Stimulated activated CD4-positive, alpha-beta T cell treated with anti-CD3 and anti-CD28 coated beads, Interleukin-1b, Interleukin-23, amount 100 ng/mL, for 1 hour (primary cell): ENCODE data around the gene COX17.
"Not testable (repeated sequence)": the region's sequence is repeated elsewhere in the genome, so short reads cannot be mapped to it uniquely, and the experiment has no call there.

Experiments
- DNase-seq, 2 donors: peaks; one replicate each; pipeline ENCODE4 v3.0.0-alpha.2; 2020; ENCODE audit warnings: low read depth in 2 of 2

The COX17 gene

DNA sequence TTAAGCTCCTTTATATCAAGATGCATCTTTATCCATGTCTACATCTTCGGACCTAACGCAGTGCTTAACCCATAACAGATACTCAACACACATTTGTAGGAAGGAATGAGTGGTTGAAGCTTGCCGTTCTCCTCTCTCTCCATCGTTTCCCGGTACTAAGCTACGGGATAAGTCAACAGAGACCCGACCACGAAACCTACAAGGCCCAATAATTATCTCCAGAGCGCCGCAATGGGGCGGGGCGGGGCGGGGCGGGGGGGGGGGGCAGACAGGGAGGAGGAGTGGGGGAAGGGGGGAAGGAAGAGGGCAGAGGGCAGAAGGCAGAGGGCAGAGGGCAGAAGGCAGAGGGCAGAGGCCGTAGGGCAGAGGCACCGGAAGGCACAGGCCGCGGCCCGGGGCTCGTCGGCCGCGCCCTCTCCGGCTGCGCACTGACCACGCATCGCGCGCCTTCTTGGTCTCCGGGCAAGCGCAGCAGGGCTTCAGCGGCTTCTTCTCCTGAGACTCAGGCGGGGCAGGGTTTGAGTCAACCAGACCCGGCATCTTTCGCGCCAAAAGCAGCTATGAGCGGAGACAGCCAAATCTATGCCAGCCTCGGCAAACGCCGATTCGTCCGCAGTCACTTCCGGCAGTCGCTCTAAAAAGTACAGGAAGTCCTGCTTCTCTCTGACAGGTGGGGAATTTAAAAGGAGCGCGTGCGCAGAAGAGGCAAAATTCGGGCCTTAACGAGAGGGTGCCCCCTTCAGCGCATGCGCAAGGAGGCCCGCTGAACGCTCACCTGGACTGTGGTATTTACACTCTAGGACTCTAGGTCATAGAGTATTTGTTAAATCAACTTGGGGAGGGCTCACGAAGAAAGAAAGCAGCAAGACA is at the start of gene COX17:
Gene COX17 (minus strand): TSS at position 636 of the 870 bp plus-strand sequence. CDS start 96 bp downstream, at position 540.
- peak; percentile 84 to 92 for DNase-seq

DNA sequence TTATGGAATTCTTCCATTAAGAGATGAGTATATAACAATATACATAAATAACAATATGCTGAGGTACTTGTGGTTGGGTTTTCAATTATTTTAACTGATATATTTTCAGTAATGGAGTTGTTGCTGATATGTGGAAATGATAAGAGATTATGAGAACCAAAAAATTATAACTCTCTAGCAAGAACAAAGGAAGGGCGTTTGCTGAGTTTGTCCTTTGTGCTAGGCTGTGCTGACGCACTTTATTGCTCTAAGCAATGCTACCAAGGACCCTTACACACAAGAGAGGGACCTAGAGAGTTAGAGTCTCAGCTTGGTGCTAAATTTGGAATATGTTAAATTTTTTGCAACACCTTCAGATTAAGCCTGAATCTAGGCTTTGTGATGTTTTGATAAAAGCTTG is 49.7 kb upstream of the COX17 start:
- DNase-seq: no peak

DNA sequence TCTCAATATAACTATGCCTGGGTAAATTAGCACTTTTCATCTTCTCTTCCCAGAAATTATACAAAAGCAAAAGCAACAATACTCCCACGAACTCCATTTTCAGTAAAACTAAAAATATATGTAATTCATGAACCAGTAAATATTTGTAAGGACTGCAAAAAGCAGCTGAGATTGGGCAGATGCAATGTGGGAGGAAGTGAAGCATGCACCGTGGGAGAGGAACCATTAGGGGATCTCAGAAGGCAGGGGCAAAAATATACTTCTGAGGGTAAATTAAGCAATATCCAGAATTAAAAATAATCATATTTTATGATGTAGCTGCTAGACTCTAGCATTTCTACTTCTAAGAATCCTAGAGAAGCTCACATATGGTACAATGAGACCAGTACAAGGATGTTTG is 45.8 kb upstream of the COX17 start:
- no peak for DNase-seq

DNA sequence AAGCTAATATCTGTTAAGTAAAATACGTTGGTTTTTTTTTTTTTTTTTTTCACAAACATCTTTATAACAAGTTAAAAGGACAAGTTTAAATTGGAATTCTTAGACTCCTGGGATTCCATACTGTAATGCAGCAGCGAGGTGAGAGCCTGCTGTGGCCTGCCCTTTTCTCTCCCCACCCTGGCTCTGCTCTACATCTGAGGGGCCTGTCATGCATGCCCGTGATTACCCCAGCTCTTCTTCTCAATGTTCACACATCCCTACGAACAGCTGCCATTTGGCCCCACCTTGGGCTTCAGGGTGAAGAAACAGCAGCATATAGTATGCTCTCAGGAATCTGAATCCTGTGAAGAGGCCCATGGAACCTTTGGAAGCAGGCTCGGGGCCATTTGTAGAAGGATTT is 40.3 kb upstream of the COX17 start:
- no peak for DNase-seq

DNA sequence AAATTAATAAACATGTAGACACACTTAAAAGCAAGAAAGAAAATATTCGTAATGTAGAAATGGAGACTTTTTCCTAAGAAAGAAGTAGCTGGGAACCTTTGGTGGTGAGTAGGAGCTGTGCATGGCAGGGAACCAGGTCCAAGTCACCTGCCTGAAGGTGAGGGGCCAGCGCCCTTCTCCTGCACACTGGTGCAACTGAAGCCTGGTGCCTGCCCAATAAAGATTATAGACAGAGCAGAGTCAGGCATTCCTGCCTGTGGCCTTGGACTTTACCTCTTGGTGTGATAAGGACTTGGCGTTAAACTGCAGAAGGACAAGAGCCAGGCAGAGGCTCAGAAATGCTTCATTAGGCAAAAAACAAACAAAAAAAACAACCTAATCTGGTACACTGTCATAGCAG is 39.8 kb upstream of the COX17 start:
- no peak for DNase-seq

- no peak for DNase-seq
Measured at GRCh38 chr3:119715105-119715504, 37.9 kb upstream of the COX17 start.

DNA sequence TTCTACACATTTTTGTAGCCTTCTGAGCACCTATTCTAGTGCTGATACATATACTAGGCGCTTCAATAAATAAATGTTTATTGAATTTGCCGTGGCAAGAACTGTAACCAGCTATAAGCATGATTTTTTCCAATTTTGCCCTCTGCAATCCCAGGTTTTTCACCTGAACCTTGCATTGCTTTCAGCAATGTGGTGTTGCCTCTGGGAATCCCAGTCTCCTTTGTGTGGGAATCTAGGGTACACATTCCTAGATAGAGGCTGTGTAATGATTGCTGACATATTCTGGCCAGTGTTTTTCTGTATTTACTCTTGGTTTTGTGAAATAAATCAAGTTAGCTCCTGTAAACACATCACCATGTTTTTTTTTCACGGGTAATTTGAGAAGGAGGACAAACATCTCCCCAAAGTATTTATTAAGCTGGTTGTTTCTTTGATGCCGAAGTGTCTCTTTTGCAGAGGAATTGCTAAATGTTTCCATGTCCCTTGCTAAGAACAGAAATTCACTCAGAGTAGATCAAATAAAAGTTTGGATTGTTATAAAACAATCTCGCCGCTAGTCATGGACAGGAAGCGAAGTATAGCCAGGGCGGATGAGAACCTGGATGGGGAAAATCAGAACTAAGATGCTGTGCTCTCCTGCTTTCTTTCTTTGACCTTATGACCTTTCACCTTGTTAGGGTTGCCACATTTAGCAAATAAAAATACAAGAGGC is 26.8 kb upstream of the COX17 start:
- DNase-seq: no peak

DNA sequence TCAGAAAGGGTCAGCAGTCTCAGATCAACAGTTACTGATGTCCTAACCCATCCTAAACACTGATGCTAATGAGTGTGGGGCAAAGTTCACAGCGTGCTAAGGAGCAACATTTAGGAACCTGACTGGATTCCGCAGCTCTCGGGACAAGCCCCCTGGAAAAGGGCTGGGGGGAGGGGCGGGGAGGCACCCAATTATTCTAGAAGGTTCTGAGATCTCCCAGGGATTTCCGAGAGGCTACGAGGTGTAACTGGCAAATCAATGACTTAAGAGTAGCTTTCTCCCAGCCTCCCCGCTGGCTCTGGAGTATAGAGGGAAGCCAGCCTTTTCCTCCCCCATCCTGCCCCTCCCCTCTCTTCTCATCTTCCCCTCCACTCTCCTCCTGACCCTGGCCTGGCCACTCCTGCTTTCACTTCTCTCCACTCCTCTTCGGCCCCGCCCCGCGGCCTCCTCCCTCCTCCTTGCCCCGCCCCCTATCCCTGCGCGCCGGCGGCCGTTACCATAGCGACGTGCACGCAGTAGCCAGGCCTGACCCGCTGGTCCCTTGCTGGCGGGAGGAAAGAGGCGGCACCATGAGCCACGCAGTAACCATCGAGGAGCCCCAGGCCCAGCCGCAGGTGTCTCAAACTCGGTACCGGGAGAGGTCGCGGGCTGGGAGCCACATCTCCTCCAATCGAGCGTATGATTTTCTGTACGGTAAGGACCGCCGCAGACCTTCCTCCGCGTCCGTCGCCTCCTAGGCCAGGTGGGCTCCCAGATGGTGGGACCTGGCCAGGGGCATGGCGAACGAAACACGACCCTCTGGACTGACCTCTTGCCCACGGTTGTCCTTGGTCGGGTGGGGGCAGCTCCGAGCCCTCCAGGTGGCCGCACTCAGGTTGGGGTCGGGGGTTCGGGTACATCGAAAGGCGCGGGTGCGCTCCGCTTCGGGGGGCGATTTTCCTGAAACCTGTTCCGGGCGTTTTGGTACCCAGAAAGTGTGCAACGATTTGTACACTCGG is 25.6 kb upstream of the COX17 start, which contains the start of gene CFAP91:
Gene CFAP91 (plus strand): TSS at position 493 of the 998 bp plus-strand sequence. CDS start 77 bp downstream, at position 570.
- peak; percentile 26 to 54 for DNase-seq

- DNase-seq: no peak
Measured at GRCh38 chr3:119700920-119701734, 23.9 kb upstream of the COX17 start.

DNA sequence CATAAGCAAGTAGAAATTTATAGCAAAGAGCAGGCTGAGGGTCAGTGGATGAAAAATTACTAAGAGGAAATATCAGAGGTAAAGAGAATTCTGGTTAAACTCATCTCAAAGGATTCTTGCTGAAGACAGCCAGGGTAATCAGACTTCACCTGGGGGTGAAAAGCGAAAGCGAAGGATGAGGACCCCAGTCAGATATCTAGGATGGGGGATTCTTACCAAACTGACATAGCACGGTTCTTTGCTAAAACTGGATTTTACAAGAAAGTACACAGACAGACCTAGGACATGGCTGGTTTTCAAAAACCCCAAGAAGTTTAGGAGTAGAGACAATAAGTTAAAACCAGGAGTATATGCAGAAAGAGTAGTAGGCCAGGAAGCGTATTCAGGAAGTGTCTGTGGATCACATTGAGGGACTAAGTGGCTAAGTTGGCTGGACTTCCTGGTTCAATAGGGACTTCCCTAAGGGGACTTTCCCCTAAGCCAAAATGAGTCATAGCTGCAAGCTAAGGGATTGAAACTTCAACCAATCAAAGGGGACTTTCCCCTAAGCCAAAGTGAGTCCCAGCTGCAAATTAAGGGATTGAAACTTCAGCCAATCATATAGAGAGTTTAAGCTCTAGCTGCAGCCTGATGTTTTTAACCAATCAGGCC is 23.2 kb upstream of the COX17 start:
- no peak for DNase-seq

- no peak for DNase-seq
Measured at GRCh38 chr3:119697394-119697793, 20.2 kb upstream of the COX17 start.

DNA sequence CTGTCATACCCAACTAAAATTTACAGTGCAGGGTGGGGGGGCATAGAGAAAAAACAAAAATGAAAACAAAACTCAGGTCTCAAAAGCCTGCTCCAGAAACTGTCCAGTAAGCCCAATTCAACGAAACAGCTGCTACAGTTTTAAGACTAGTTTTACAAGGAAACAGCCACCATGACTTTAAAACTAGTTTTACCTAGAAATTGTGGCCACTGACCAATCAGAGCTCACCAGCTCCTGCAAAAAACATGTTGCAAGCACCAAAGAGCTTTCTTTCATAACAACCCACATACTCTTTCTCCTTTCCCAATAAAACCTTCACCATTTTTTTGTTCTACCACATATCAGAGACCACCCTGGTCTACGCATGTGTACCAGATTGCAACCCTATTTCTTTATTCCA is 18.3 kb upstream of the COX17 start:
- DNase-seq: no peak

- no peak for DNase-seq
Measured at GRCh38 chr3:119690043-119690656, 12.9 kb upstream of the COX17 start.

GRCh38 chr3:119683421-119683820 is 6.2 kb upstream of the COX17 start:
- DNase-seq: no peak

- DNase-seq: no peak
Measured at GRCh38 chr3:119681279-119681678, 4.1 kb upstream of the COX17 start.

DNA sequence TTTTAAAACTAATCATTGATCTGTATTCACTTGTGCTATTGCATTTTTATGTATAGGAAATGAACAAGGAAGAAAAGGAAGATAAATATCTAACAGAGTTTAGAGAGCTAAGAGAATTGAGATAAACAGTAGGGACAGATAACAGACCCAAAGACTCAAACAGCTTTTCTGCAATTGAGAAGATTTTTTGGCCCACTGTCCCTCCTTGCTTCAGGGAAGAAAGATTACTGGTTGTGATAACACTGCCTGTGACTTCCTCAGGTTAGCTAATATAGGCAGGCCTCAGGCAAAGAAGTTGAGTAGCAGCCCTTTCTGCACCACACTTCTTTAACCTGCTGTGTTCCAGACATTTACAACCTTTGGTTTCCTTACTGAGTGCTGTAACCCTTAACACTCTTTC is 2.7 kb upstream of the COX17 start:
- DNase-seq: no peak

DNA sequence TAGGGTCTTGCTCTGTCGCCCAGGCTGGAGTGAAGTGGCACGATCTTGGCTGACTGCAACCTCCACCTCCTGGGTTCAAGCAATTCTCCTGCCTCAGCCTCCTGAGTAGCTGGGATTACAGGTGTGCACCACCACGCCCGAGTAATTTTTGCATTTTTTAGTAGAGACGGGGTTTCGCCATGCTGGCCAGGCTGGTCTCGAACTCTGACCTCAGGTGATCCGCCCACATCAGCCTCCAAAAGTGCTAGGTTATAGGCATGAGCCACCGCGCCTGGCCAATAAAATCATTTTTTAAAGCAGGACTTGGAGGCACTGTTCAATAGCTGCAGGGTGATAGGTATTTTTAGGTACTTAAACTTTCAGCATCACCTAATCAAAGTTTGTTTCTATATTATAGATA is 1.0 kb upstream of the COX17 start:
- DNase-seq: not testable (repeated sequence)

- DNase-seq: no peak
Measured at GRCh38 chr3:119677641-119677934, 382 bp upstream of the COX17 start.

DNA sequence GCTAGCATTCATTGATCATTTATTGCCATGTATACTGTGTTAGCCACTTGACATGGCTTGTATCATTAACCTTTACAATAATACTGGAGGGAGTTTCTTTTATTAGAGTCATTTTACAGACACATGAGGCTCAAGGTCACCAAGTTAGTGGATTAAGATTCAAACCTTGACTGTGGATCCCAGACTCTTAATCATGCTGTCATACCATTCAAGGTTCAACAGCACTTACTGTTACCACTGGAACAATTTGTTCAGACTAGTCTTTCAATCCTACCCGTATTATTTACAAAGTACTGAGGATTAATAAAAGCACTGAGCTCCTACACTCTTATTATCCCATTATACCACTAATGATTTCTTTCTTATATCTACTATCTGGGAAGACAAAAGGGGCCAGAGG is 1.2 kb downstream of the COX17 start:
- DNase-seq: no peak
